Activated naive CD8-positive, alpha-beta T cell treated with anti-CD3 and anti-CD28 coated beads, Interleukin-2, amount 50 U/mL, for 24 hours (primary cell): ENCODE data around the gene PDIK1L.

Source experiments
- ATAC-seq: fragments of 150-1000 bp; cut with Tn5 transposase; one replicate; pipeline ENCODE4 v1.10.0; 2021
- DNase-seq: peaks from one replicate; pipeline ENCODE4 v3.0.0; 2021
- H3K27ac Mint-ChIP-seq: one replicate; pipeline ENCODE4 v1.8.0; 2021; ENCODE audit warnings: mild to moderate bottlenecking, mixed read lengths
- H3K27me3 Mint-ChIP-seq: one replicate; pipeline ENCODE4 v1.8.0; 2021; ENCODE audit warnings: mixed read lengths
- H3K36me3 Mint-ChIP-seq: one replicate; pipeline ENCODE4 v1.8.0; 2021; ENCODE audit warnings: low read depth, mixed read lengths
- H3K4me1 Mint-ChIP-seq: one replicate; pipeline ENCODE4 v1.8.0; 2021; ENCODE audit warnings: mixed read lengths
- H3K4me3 Mint-ChIP-seq: one replicate; pipeline ENCODE4 v1.8.0; 2021; ENCODE audit warnings: mild to moderate bottlenecking, moderate library complexity, mixed read lengths
- H3K9me3 Mint-ChIP-seq: one replicate; pipeline ENCODE4 v1.8.0; 2021; ENCODE audit warnings: mixed read lengths

PDIK1L gene

GRCh38 chr1:26162220-26162709, 50.6 kb downstream of the PDIK1L start:
- ATAC-seq (no peak), DNase-seq (no peak)
- no peaks in the 10 kb centered on the region for H3K9me3 Mint-ChIP-seq
- H3K4me1 Mint-ChIP-seq, result peaks cover 10% of the 10 kb centered on the region
- peak overlapping the region; percentile 49 for H3K4me3 Mint-ChIP-seq
- no peak overlapping the region for H3K27ac Mint-ChIP-seq
- no peaks in the 10 kb centered on the region for H3K36me3 Mint-ChIP-seq
- H3K27me3 Mint-ChIP-seq, result peaks cover 36% of the 10 kb centered on the region

- Mint-ChIP-seq H3K9me3 (no peaks in the 10 kb centered on the region), H3K27me3 (peaks cover 30% of the 10 kb centered on the region), H3K27ac (no peak overlapping the region), H3K4me1 (peaks cover 10% of the 10 kb centered on the region), H3K4me3 (no peak overlapping the region), H3K36me3 (no peaks in the 10 kb centered on the region)
- DNase-seq (no peak), ATAC-seq (no peak)
Measured at GRCh38 chr1:26163684-26164035, 52.0 kb downstream of the PDIK1L start.

DNA sequence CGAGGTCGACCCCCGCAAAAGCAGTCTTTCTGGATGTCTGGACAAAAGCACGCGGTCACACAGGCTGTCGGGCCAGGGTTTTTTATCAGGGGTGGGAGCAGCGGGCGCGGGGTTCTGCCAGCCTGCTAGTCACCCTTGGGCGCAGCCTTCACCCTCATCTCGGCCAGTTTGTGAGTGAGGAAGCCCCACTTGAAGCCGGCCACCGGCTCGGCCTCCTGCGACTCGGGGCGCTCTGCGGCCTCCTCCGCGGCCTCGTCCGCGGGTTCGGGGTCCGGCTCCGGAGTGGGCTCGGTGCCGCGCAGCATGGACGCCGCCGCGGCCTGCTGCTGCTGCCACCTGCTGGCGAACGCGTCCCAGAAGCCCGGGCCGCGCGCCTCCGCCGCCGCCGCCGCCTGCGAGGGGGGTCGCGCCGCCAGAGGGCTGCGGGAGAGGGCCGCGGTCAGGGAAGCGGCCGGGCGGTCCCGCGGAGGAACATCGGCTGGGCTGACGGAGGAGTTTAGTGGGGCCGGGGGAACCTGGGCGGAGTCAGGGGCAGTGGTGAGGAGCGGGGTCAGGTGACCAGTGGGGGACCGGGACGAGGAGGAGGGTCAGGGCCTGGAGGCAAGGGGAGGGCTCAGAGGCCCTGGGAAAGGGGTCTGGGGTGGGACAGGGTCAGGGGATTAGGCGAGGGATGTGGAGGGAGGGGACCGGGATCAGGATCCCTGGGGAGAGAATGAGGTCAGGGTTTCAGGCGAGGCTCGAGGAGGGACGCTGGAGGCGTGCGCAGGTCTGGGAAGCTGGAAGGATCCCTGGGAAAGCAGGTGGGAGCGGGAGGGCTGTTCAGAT, 52.6 kb downstream of the PDIK1L start:
- H3K4me3 Mint-ChIP-seq, result peak overlapping the region; percentile 38
- peaks cover 10% of the 10 kb centered on the region for H3K4me1 Mint-ChIP-seq
- H3K27me3 Mint-ChIP-seq, result peaks cover 26% of the 10 kb centered on the region
- H3K36me3 Mint-ChIP-seq, result no peaks in the 10 kb centered on the region
- no peaks in the 10 kb centered on the region for H3K9me3 Mint-ChIP-seq
- H3K27ac Mint-ChIP-seq, result no peak overlapping the region
- ATAC-seq (peak; percentile 41), DNase-seq (peak; percentile 67)

DNA sequence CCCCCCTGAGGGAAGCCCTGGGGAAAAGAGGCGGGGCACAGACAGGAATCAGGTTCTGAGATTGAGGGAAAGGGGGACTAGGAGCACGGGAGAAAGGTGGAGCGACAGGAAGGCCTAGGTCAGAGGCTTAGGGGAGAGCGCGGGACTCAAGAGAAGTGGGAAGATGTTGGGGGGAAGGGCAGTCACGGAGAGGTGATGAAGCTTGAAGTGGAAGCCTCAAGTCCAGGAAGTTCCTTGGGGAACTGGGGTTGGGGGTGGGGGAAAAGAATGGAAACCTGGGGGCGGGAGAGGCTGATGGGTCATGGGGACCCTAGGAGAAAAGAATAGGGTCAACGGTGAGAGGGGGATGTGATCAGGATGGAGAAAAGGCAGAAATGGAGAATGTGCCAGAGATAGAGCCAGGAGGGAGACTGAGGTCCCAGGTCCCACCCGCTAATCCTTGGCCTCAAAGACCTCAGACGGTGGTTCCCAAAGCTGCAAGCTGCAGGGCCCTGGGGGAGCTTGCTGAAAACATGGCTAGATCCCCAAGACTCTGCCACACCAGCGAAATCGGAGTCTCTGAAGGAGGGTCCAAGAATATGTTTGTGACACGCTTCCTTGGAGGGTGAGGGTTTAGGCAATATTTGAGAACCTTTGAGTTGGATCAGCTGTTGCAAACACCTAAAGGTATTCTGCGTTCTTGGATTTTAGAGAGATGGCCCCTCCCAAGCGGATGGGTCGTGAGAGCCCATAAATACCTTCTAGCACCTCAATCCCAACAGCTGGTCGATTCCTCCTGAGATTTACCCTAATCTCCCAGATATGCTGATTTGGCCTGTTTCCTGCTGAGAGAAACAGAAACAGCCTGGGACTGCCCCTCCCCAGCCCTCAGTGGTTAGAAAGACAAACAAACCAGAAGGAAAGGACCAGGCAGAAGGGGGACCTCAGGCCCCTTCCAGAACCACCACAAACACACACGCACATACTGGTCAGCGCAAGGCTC, 53.5 kb downstream of the PDIK1L start:
- H3K27ac Mint-ChIP-seq, result no peak overlapping the region
- DNase-seq, result no peak
- H3K4me3 Mint-ChIP-seq, result no peak overlapping the region
- peaks cover 10% of the 10 kb centered on the region for H3K4me1 Mint-ChIP-seq
- ATAC-seq, result no peak
- H3K36me3 Mint-ChIP-seq, result no peaks in the 10 kb centered on the region
- no peaks in the 10 kb centered on the region for H3K9me3 Mint-ChIP-seq
- peaks cover 20% of the 10 kb centered on the region for H3K27me3 Mint-ChIP-seq

GRCh38 chr1:26166719-26167281, 55.2 kb downstream of the PDIK1L start:
- no peaks in the 10 kb centered on the region for H3K9me3 Mint-ChIP-seq
- DNase-seq, result no peak
- H3K4me3 Mint-ChIP-seq, result no peak overlapping the region
- no peak for ATAC-seq
- H3K4me1 Mint-ChIP-seq, result peaks cover 18% of the 10 kb centered on the region
- H3K27me3 Mint-ChIP-seq, result peaks cover 15% of the 10 kb centered on the region
- peaks cover 3% of the 10 kb centered on the region for H3K36me3 Mint-ChIP-seq
- H3K27ac Mint-ChIP-seq, result no peak overlapping the region

GRCh38 chr1:26168410-26169197, 57.0 kb downstream of the PDIK1L start, which contains the start of gene C1orf232:
C1orf232 (minus strand) TSS chr1:26168963; CDS start chr1:26168499, 464 bp downstream.
- peak within 1 kb of the TSS; percentile 88 for H3K27ac Mint-ChIP-seq
- no peak for ATAC-seq
- no peak for DNase-seq
- peaks cover 14% of the 10 kb centered on the region for H3K4me1 Mint-ChIP-seq
- H3K27me3 Mint-ChIP-seq, result peaks cover 6% of the 10 kb centered on the region
- no peaks in the 10 kb centered on the region for H3K9me3 Mint-ChIP-seq
- peaks cover 6% of the 10 kb centered on the region for H3K36me3 Mint-ChIP-seq
- H3K4me3 Mint-ChIP-seq, result peak within 1 kb of the TSS; percentile 90

- Mint-ChIP-seq H3K27me3 (peaks cover 4% of the 10 kb centered on the region), H3K4me1 (peaks cover 13% of the 10 kb centered on the region), H3K4me3 (peak overlapping the region; percentile 90), H3K9me3 (no peaks in the 10 kb centered on the region), H3K36me3 (peaks cover 6% of the 10 kb centered on the region), H3K27ac (no peak overlapping the region)
- DNase-seq (no peak), ATAC-seq (no peak)
Measured at GRCh38 chr1:26169198-26169554, 57.6 kb downstream of the PDIK1L start.

DNA sequence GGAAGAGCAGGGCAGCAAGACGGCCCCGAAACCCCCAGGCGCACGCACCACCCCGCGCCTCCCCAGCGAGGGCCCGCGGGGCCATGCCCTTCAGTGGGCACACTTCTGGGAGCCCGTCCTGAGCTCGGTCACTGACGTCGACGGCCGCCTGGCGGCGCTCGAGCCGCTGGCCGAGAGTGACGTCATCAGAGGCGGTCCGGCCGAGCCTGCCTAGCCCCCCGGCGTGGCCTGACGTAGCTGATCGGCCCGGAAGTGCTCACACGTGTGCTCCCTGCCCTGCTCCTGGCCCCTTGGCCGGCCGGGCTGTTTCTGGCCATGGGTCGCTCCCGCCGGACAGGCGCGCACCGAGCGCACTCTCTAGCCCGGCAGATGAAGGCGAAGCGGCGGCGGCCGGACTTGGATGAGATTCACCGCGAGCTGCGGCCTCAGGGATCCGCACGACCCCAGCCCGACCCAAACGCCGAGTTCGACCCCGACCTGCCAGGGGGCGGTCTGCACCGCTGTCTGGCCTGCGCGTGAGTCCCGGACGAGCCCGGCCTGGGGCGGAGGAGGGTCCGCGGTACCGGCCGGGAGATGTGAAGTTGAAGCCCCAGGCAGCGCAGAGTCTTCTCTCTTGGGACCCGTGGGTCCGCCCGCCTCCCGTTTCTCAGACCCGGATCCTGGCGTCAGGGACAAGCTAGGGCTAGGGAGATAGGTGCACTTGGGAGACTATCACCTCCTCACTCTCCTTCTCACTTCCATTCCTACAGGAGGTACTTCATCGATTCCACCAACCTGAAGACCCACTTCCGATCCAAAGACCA, 58.2 kb downstream of the PDIK1L start, which contains the start of gene ZNF593:
Gene ZNF593, plus strand, starts transcription at position 240 of the 803 bp plus-strand sequence. Its CDS starts 76 bp downstream, at position 316.
- peak within 1 kb of the TSS; percentile 88 for H3K27ac Mint-ChIP-seq
- H3K4me3 Mint-ChIP-seq, result peak within 1 kb of the TSS; percentile 90
- H3K4me1 Mint-ChIP-seq, result peaks cover 13% of the 10 kb centered on the region
- no peaks in the 10 kb centered on the region for H3K9me3 Mint-ChIP-seq
- peak; percentile 93 for ATAC-seq
- H3K36me3 Mint-ChIP-seq, result peaks cover 6% of the 10 kb centered on the region
- peaks cover 2% of the 10 kb centered on the region for H3K27me3 Mint-ChIP-seq
- peak; percentile 93 for DNase-seq

DNA sequence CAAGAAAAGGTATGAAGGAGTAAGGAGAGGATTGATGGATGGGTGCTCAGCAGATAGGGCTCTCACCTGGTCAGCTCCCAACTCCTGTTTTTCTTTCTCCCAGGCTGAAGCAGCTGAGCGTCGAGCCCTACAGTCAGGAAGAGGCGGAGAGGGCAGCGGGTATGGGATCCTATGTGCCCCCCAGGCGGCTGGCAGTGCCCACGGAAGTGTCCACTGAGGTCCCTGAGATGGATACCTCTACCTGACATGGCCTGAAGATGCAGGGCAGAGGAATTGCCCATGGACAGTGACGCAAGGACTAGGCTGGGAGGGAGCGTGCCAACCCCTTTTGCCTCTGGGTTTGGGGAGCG, 58.8 kb downstream of the PDIK1L start:
- H3K4me3 Mint-ChIP-seq, result peak overlapping the region; percentile 90
- H3K9me3 Mint-ChIP-seq, result no peaks in the 10 kb centered on the region
- peaks cover 11% of the 10 kb centered on the region for H3K4me1 Mint-ChIP-seq
- no peak for DNase-seq
- no peaks in the 10 kb centered on the region for H3K27me3 Mint-ChIP-seq
- peaks cover 6% of the 10 kb centered on the region for H3K36me3 Mint-ChIP-seq
- H3K27ac Mint-ChIP-seq, result peak overlapping the region; percentile 88
- no peak for ATAC-seq

- Mint-ChIP-seq H3K4me1 (peaks cover 8% of the 10 kb centered on the region), H3K27me3 (no peaks in the 10 kb centered on the region), H3K9me3 (no peaks in the 10 kb centered on the region), H3K36me3 (peaks cover 6% of the 10 kb centered on the region), H3K27ac (peak within 1 kb of the TSS; percentile 22), H3K4me3 (peak within 1 kb of the TSS; percentile 90)
- ATAC-seq (no peak), DNase-seq (no peak)
Measured at GRCh38 chr1:26171084-26172072, 59.8 kb downstream of the PDIK1L start, which contains the start of gene ZNF593OS. ZNF593OS (minus strand) TSS chr1:26171832; CDS start chr1:26171661, 171 bp downstream.
